Skeletal muscle tissue (tissue), 4 donors: ENCODE results near the gene ALX4. TPM values are rescaled to one million over a fixed set of nuclear protein-coding genes. Genes with fewer than 3 reads are reported as not detected.

Experiments
- H3K27ac ChIP-seq: one replicate; pipeline ENCODE4 v1.7.0; 2013; ENCODE audit warnings: mild to moderate bottlenecking, low read depth, low read length, inconsistent platforms
- H3K27me3 ChIP-seq, 3 donors: one replicate each; pipeline ENCODE4 v1.7.0; 2013; ENCODE audit warnings: low read length in 3 of 3; ENCODE audit not compliant: control insufficient read depth in 3 of 3, insufficient read depth in 3 of 3
- H3K36me3 ChIP-seq, 3 donors: one replicate each; pipeline ENCODE4 v1.7.0; 2013; ENCODE audit warnings: low read length in 3 of 3; ENCODE audit not compliant: control insufficient read depth in 3 of 3, insufficient read depth in 3 of 3
- H3K4me1 ChIP-seq, 3 donors: one replicate each; pipeline ENCODE4 v1.7.0; 2013; ENCODE audit warnings: low read length in 3 of 3, mild to moderate bottlenecking in 3 of 3; ENCODE audit not compliant: control insufficient read depth in 3 of 3, insufficient read depth in 3 of 3
- H3K4me3 ChIP-seq, 3 donors: one replicate each; pipeline ENCODE4 v1.7.0; 2013; ENCODE audit warnings: low read length in 3 of 3
- H3K9ac ChIP-seq, 3 donors: one replicate each; pipeline ENCODE4 v1.7.0; 2013; ENCODE audit warnings: low read length in 3 of 3, mild to moderate bottlenecking in 3 of 3, moderate library complexity in 2 of 3, low read depth in 1 of 3
- H3K9me3 ChIP-seq, 3 donors: one replicate each; pipeline ENCODE4 v1.7.0; 2013; ENCODE audit warnings: low read length in 3 of 3; ENCODE audit not compliant: control insufficient read depth in 3 of 3
- total RNA-seq: library from RNA; depleted of rRNA; stranded (reverse); fragments of >200 nt; gene quantifications from one replicate; pipeline ENCODE4 v1.2.3, GENCODE V29; 2014
- donor health status: Osteomylitis.

The ALX4 gene
- total RNA-seq, 1 donor from 2014 or later: 2.1 TPM

DNA sequence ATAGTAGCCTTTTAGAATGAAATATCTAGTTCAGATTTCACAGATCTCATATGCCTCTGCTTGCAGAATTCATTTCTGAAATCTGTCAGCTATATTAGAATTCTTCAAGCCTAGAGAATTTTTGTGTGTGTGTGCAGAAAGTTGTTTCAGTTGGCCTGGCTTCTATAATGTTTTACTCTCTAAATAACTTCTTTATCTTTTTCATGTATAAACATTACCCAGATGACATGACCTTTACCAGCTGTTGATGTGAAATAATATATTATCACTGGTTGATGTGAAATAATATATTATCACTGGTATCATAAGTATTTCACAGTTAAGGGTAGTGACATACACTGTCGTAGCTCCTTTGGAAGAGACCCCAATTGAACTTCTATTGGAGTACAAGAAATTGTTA is 72.8 kb downstream of the ALX4 start:
- Histone ChIP-seq H3K9me3 (no peaks in the 10 kb centered on the region), H3K4me3 (no peak overlapping the region), H3K27me3 (no peaks in the 10 kb centered on the region), H3K36me3 (peaks cover 2 to 5% (median 5%) of the 10 kb centered on the region in 3 donors), H3K9ac (no peak overlapping the region), H3K27ac (no peak overlapping the region), H3K4me1 (peaks cover 14 to 27% (median 16%) of the 10 kb centered on the region in 3 donors)

- no peak overlapping the region for H3K27ac ChIP-seq
- peaks cover 6 to 19% (median 12%) of the 10 kb centered on the region in 3 donors for H3K4me1 ChIP-seq
- H3K27me3 ChIP-seq: no peaks in the 10 kb centered on the region
- H3K9me3 ChIP-seq: no peaks in the 10 kb centered on the region
- H3K36me3 ChIP-seq: peaks cover 2 to 5% (median 5%) of the 10 kb centered on the region in 3 donors
- H3K9ac ChIP-seq: no peak overlapping the region
- H3K4me3 ChIP-seq: no peak overlapping the region
These were observed 73.6 kb downstream of the ALX4 start for GRCh38 chr11:44236296-44236695.

DNA sequence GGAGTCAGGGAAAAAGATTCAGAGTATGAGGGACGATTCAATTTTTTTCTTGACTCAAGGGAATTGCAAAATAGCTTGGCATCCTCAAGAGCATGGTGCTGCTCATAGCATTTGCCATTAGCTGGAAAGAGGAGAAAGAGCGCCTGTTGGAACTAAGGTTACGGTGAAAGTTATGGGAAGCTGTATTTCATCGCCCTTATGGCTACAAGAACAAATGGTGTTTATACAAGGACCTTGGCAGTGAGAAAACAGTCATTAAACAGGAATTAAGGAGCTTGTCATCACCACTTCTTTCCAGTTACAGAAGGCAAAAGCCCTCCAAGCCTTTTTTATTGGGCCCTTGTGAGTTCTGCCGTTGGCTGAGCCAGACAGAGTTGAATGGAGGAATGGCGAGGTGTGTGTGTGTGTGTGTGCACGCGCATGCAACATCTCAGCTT is 74.2 kb downstream of the ALX4 start:
- Histone ChIP-seq H3K9ac (no peak overlapping the region), H3K27me3 (no peaks in the 10 kb centered on the region), H3K9me3 (no peaks in the 10 kb centered on the region), H3K4me3 (peak overlapping the region in 1 of 3 donors; percentile 6), H3K36me3 (peaks cover 2 to 5% (median 5%) of the 10 kb centered on the region in 3 donors), H3K4me1 (peaks cover 4 to 13% (median 8%) of the 10 kb centered on the region in 3 donors), H3K27ac (no peak overlapping the region)

DNA sequence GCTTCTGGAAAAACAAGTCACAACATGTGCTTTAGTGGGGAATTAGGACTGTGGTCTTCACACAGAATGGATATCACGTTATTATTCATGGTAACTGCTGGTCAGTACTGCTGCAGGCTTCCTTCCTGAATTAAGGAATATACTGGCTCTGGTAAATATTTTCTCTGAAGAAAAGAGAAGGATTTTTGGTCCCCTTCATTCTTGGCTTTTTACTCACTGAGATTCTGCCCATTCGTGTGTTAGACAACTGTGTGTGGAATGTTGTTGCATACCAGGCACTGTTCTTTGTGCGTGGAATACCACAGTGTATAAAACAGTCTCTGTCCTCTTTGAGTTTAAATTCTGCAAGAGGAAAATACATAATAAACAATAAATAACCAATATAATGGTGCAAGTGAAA is 80.3 kb downstream of the ALX4 start:
- no peaks in the 10 kb centered on the region for H3K27me3 ChIP-seq
- H3K27ac ChIP-seq: no peak overlapping the region
- no peaks in the 10 kb centered on the region for H3K36me3 ChIP-seq
- peaks cover 3 to 12% (median 6%) of the 10 kb centered on the region in 3 donors for H3K4me1 ChIP-seq
- no peak overlapping the region for H3K9ac ChIP-seq
- H3K9me3 ChIP-seq: no peaks in the 10 kb centered on the region
- H3K4me3 ChIP-seq: no peak overlapping the region

DNA sequence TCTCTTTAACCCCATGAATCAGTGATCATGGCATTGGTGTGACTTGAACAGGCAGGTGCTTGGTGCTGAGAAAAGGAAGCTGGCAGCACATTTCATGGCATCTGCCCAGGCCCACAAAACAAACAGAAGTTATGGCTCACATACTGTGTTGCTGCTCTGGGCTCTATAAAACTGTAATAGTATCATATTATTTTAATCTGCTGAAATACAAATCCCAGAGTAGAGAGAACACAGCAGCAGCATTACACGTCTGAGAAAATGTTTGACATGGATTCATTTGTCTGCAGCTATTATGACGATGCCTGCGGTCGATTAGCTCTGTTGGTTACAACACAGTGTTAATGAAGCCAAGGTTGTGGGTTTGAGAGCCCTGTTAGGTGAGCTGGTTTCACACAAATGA is 80.8 kb downstream of the ALX4 start:
- Histone ChIP-seq H3K36me3 (no peaks in the 10 kb centered on the region), H3K9ac (no peak overlapping the region), H3K27me3 (no peaks in the 10 kb centered on the region), H3K4me1 (peaks cover 3 to 12% (median 6%) of the 10 kb centered on the region in 3 donors), H3K27ac (no peak overlapping the region), H3K9me3 (no peaks in the 10 kb centered on the region), H3K4me3 (no peak overlapping the region)

DNA sequence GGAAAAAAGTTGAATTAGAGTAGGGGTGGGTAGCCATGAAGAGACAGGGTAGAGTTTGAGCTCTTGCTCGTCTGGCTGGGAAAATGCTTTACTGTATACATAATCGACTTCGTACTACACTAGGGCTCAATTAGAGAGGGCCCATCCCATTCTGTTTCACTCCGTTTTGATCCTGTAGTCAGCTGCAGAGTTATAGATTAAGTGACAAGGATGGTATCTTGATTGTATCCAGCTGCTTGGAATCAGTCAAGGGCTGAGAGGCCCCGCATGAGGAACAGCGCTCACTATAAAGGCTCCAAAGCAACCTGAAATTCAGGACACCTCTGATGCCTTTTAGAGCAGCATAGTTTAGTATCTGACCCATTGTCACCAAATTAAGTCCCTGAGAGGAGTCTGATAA is 81.6 kb downstream of the ALX4 start:
- Histone ChIP-seq H3K4me1 (peaks cover 3 to 12% (median 6%) of the 10 kb centered on the region in 3 donors), H3K9ac (no peak overlapping the region)

DNA sequence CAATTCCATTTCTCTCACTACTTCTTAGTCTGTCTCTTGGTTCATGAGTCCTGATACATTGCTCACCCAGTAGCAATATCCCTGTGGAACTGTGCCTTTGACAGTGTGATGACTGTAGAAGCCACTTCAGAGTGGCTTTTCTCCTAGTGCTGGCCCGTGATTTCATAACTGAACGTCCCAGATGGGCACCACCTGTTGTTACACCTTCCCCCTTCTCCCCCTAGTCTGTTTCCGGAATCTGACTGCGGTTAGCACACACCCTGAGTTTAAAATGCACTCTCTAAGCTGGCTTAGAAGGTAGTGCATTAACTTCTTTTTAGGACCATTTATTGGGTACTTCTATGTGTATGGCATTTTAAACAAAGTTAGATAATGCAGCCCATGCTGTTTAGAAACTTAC is 83.0 kb downstream of the ALX4 start:
- H3K36me3 ChIP-seq: no peaks in the 10 kb centered on the region
- H3K9ac ChIP-seq: no peak overlapping the region
- peaks cover 3 to 12% (median 6%) of the 10 kb centered on the region in 3 donors for H3K4me1 ChIP-seq
- no peak overlapping the region for H3K27ac ChIP-seq
- no peaks in the 10 kb centered on the region for H3K27me3 ChIP-seq
- no peaks in the 10 kb centered on the region for H3K9me3 ChIP-seq
- no peak overlapping the region for H3K4me3 ChIP-seq

More for the DNA sequence above, 81.6 kb downstream of the ALX4 start:
- H3K27ac ChIP-seq: no peak overlapping the region
- no peaks in the 10 kb centered on the region for H3K36me3 ChIP-seq
- no peaks in the 10 kb centered on the region for H3K9me3 ChIP-seq
- H3K4me3 ChIP-seq: no peak overlapping the region
- no peaks in the 10 kb centered on the region for H3K27me3 ChIP-seq

DNA sequence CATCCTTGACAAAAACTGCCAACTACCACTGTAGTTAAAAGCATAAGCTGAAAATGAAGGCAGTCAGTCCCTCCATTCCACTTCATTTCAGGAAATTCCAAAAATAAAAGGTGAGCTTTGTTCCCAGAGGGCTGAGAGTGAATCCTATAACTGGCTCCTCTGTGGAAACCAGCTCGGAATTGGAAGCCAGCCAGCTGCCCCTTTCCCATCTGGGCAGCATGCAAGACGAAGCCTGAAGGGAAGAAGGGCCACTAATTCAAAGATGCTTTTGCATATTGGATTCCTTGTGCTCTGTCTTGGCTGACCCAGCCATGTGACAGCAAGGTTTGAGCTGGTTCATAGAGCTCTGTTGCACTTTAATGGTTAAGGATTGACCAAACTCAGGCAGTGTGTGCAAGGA is 83.4 kb downstream of the ALX4 start:
- Histone ChIP-seq H3K27me3 (no peaks in the 10 kb centered on the region), H3K36me3 (no peaks in the 10 kb centered on the region), H3K9me3 (no peaks in the 10 kb centered on the region), H3K9ac (no peak overlapping the region), H3K27ac (no peak overlapping the region), H3K4me3 (no peak overlapping the region), H3K4me1 (peaks cover 3 to 12% (median 6%) of the 10 kb centered on the region in 3 donors)

DNA sequence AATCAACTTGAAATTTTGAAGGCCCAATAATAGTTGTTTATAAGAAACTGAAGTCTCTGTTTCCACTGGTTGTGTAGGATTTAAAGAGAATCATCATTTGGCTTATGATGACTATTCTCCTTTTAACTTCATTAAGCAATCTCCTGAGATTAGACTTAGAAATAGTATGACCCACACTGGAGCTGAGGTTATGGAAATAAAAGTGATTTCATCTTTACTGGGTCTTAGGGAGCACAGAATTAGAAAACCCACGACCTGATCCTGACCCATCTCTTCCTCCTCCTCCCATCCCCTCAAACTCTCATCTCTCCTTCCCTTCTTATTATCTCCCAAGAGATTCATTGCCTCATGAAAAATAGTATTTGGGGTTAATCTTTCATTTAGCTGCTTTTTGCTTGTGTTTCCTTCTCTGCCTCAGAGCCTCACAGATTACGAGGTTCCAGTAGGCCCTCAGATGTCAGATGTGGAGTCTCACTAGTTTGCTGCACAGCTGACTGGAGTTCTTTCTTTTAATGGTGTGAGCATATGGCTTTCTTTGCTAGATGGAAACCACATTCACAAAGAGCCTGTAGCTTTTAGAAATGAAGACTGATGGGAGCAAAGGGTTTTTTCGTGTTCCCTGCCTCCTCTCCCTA is 85.0 kb downstream of the ALX4 start:
- no peaks in the 10 kb centered on the region for H3K27me3 ChIP-seq
- H3K9me3 ChIP-seq: no peaks in the 10 kb centered on the region
- H3K36me3 ChIP-seq: no peaks in the 10 kb centered on the region
- H3K9ac ChIP-seq: no peak overlapping the region
- peaks cover 3 to 12% (median 6%) of the 10 kb centered on the region in 3 donors for H3K4me1 ChIP-seq
- no peak overlapping the region for H3K4me3 ChIP-seq
- no peak overlapping the region for H3K27ac ChIP-seq

DNA sequence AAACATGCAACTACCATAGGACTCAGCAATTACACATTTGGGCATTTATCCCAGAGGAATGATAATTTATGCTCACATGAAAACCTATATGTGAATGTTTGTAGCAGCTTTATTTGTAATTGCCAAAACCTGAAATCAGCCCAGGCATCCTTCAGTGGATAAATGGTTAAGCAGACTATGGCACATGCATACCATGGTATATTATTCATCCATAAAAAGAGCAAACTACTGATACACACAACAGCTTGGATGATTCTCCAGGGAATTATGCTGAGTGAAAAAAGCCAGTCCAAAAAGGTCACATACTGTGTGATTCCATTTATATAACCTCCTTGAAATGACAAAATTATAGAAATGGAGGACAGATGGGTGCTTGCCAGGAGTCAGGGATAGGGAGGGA is 86.7 kb downstream of the ALX4 start:
- no peaks in the 10 kb centered on the region for H3K9me3 ChIP-seq
- no peaks in the 10 kb centered on the region for H3K27me3 ChIP-seq
- no peak overlapping the region for H3K9ac ChIP-seq
- no peaks in the 10 kb centered on the region for H3K36me3 ChIP-seq
- H3K27ac ChIP-seq: no peak overlapping the region
- H3K4me1 ChIP-seq: peaks cover 0 to 3% (median 0%) of the 10 kb centered on the region in 3 donors
- H3K4me3 ChIP-seq: no peak overlapping the region
